GM12878 (cell line): ENCODE results near the gene SURF6. TPM values are rescaled to one million over a fixed set of nuclear protein-coding genes. Genes with fewer than 3 reads are reported as not detected.

Experiments used
- ATAC-seq: fragments of 200-7000 bp; cut with Tn5 transposase; 3 replicates; pipeline ENCODE4 v1.9.1; 2020; ENCODE audit warnings: mild to moderate bottlenecking, moderate library complexity
- BruUV-seq: library from RNA; stranded (reverse); fragments of 400-500 nt; replicated peaks from 2 replicates; lab custom pipeline; 2021; lab: Mats Ljungman, UMichigan
- CTCF ChIA-PET: fragments of 300-600 bp; sonication (Branson Sonifier 250); formaldehyde crosslinking; extraction: SDS; loops from one replicate; lab custom pipeline; 2021; ENCODE audit warnings: inconsistent platforms; lab: Yijun Ruan, JAX
- POLR2A ChIA-PET: fragments of 350-600 bp; formaldehyde crosslinking; extraction: SDS; loops from one replicate; lab custom pipeline; 2021; ENCODE audit warnings: inconsistent platforms; lab: Charles Lee
- RAD21 ChIA-PET: fragments of 300-600 bp; sonication (Branson Sonifier 250); formaldehyde crosslinking; loops from one replicate; lab custom pipeline; 2023; ENCODE audit warnings: antibody characterized with exemption; ENCODE audit not compliant: unreplicated experiment; lab: Charles Lee
- SMC1A ChIA-PET: fragments of 300-600 bp; sonication (Branson Sonifier 250); formaldehyde crosslinking; loops from one replicate; lab custom pipeline; 2023; ENCODE audit not compliant: unreplicated experiment, uncharacterized antibody; lab: Charles Lee
- DNase-seq: peaks from one replicate; pipeline ENCODE4 v3.0.0-alpha.2; 2011; ENCODE audit warnings: low read depth, low spot score
- FAIRE-seq: peaks from 3 replicates; lab custom pipeline; 2011; peaks lifted over from hg19 to GRCh38; lab: Jason Lieb, UNC
- H2AFZ ChIP-seq: 2 replicates; pipeline ENCODE4 v1.6.0; 2011; ENCODE audit warnings: low read depth, low read length, control low read depth; ENCODE audit not compliant: control insufficient read depth
- H3K27ac ChIP-seq: 2 replicates; pipeline ENCODE4 v1.5.1; 2011; ENCODE audit warnings: control low read depth; ENCODE audit not compliant: control insufficient read depth, insufficient read depth
- H3K27me3 ChIP-seq, 2 experiments: replicated peaks in 1 of 2; 2 replicates each; pipeline versions ENCODE4 v1.6.0 to v1.6.1; 2011; ENCODE audit warnings: low read length in 1 of 2; ENCODE audit not compliant: control insufficient read depth in 2 of 2, insufficient read depth in 2 of 2
- H3K36me3 ChIP-seq, 2 experiments: 2 replicates each; pipeline ENCODE4 v1.5.1; 2011; ENCODE audit warnings: low read length in 1 of 2; ENCODE audit not compliant: control insufficient read depth in 2 of 2, insufficient read depth in 2 of 2
- H3K4me1 ChIP-seq: 2 replicates; pipeline ENCODE4 v1.6.1; 2011; ENCODE audit warnings: mild to moderate bottlenecking, low read length, moderate library complexity, mixed read lengths; ENCODE audit not compliant: control insufficient read depth, insufficient read depth
- H3K4me2 ChIP-seq: 2 replicates; pipeline ENCODE4 v1.6.0; 2011; ENCODE audit warnings: control low read depth; ENCODE audit not compliant: control insufficient read depth, insufficient read depth
- H3K4me3 ChIP-seq: fragments of 200-600 bp; sonication (generic); 2 replicates; pipeline ENCODE4 v1.5.1; 2016
- H3K79me2 ChIP-seq: 2 replicates; pipeline ENCODE4 v1.6.0; 2011; ENCODE audit warnings: low read length; ENCODE audit not compliant: control insufficient read depth, insufficient read depth
- H3K9ac ChIP-seq: 2 replicates; pipeline ENCODE4 v1.8.0; 2011; ENCODE audit warnings: low read length, control low read depth, mixed read lengths; ENCODE audit not compliant: control insufficient read depth, insufficient read depth
- H3K9me3 ChIP-seq: replicated peaks from 3 replicates; pipeline ENCODE4 v1.5.1; 2011; ENCODE audit warnings: mild to moderate bottlenecking, low read length; ENCODE audit not compliant: control insufficient read depth, insufficient read depth
- H4K20me1 ChIP-seq: 2 replicates; pipeline ENCODE4 v1.6.0; 2011; ENCODE audit not compliant: control insufficient read depth, insufficient read depth
- FOS ChIP-seq: IDR thresholded peaks from 3 replicates; pipeline ENCODE4 v1.6.1; 2011; ENCODE audit warnings: borderline replicate concordance; ENCODE audit not compliant: insufficient read length; ENCODE audit errors: extremely low read depth
- NFIC ChIP-seq: IDR thresholded peaks from 2 replicates; pipeline ENCODE4 v1.6.1; 2012; ENCODE audit warnings: low read depth, mild to moderate bottlenecking, inconsistent platforms, low read length, moderate library complexity
- POLR2A ChIP-seq: IDR thresholded peaks from 2 replicates; pipeline ENCODE4 v1.6.1; 2011; ENCODE audit warnings: low read depth, mild to moderate bottlenecking, low read length
- TCF3 ChIP-seq: IDR thresholded peaks from 2 replicates; pipeline ENCODE4 v1.6.1; 2012; ENCODE audit warnings: low read depth, mild to moderate bottlenecking, low read length, borderline replicate concordance; ENCODE audit not compliant: insufficient read depth
- WGBS: methylation state at CpG from one replicate; pipeline ENCODE4 v1.1.6; 2016; ENCODE audit warnings: low lambda C conversion rate; ENCODE audit not compliant: insufficient replicate concordance, insufficient coverage; ENCODE audit errors: missing lambda C conversion rate; 5-methylcytosine and 5-hydroxymethylcytosine counted together
- in situ Hi-C: fragments of 300-500 bp; cut with MboI; formaldehyde crosslinking; loops from 9 replicates; pipeline ENCODE4 v1.14.3; 2018; ENCODE audit warnings: mixed read lengths
- intact Hi-C: fragments of 100-400 bp; cut with micrococcal nuclease; formaldehyde crosslinking; loops from one replicate; pipeline ENCODE4 v1.14.2; 2022; ENCODE audit not compliant: unreplicated experiment
- polyA plus RNA-seq, 11 experiments: library from polyadenylated mRNA; depleted of rRNA in 4 of 11; unstranded in 6 of 11; stranded (reverse) in 5 of 11; fragments of >200 nt; fragmentation: Nextera tagmentation in 4 of 11; fragmentation: Illumina TruSeq in 1 of 11; extraction: Ambion mirVana in 4 of 11; extraction: Trizol in 1 of 11; gene quantifications; 1 replicate in 1 of 11; 2 replicates in 10 of 11; pipeline versions ENCODE4 v1.2.1 to v1.2.3, GENCODE V29; 2011 to 2016; ENCODE audit warnings: inconsistent platforms in 2 of 11, missing spikeins in 2 of 11, low read depth in 1 of 11
- total RNA-seq, 4 experiments: library from RNA; depleted of rRNA in 3 of 4; stranded (reverse); fragments of >200 nt in 3 of 4; fragmentation: Illumina TruSeq in 1 of 4; extraction: Trizol in 1 of 4; gene quantifications; 2 replicates each; pipeline versions ENCODE4 v1.2.1 to v1.2.3, GENCODE V29; 2013 to 2021
- TF ChIP-seq, protein P1 (sequence below): IDR thresholded peaks from 2 replicates; pipeline ENCODE4 v1.6.1; 2012; ENCODE audit warnings: low read depth, low read length, improper control_type of control experiment

The SURF6 gene
- total and polyA plus RNA-seq, 10 of the 15 experiments (the other 5 are each of a cell fraction or from before 2014, with no cell fraction given) = 2.2 to 27.2 (median 15.1) TPM

DNA sequence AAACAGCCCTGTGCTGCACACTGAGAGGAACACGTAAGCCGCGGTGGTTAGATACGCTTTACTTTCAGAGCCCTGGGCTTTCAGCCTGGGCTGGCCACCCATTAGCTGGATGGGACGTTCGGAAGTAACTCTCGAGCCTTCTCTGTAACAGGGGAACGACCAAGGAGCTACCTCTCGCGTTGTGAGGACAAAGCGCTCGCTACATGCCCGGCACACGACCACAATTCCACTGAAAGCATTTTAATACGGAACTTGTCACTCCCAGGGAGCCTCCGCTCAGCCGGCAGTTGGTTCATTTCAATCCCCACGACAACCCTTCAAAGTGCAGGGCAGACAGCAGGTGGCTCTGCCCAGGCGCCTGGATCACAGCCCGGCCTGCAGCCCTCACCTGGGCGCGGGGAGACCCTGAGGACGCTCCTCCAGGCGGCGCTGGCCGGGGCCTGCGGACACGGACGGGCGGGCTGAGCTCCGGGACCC, 19.9 kb upstream of the SURF6 start:
- 2% methylated on average over 28 of the region's 31 CpGs for WGBS
- ChIA-PET SMC1A (interaction anchor here (0.6 kb wide), 3 partner anchors 26 to 779 kb away, joined by 3 to 5 read pairs (median 4); no protein-coding TSS in a partner anchor), CTCF (interaction anchor here (0.8 to 3.1 kb wide), 6 partner anchors 9 to 123 kb away, joined by 3 to 16 read pairs (median 3); partner anchors contain the start of gene SLC2A6), POLR2A (interaction anchor here (0.9 to 2.2 kb wide), 7 partner anchors 8 to 26 kb away, joined by 3 to 10 read pairs (median 3); partner anchors contain the start of genes MED22, RPL7A and STKLD1)
- Histone ChIP-seq H2AFZ (no peak overlapping the region), H3K9ac (peak overlapping the region; percentile 83), H3K4me2 (peak overlapping the region; percentile 45), H3K36me3 (peaks cover 17 to 27% of the 10 kb centered on the region in 2 experiments), H3K27me3 (no peaks in the 10 kb centered on the region), H3K9me3 (no peaks in the 10 kb centered on the region), H3K4me3 (peak overlapping the region; percentile 91), H3K4me1 (no peaks in the 10 kb centered on the region; the same call in none of the 2 replicates), H3K79me2 (peaks cover 21% of the 10 kb centered on the region), H4K20me1 (no peaks in the 10 kb centered on the region; the same call in 1 of the 2 replicates), H3K27ac (peak overlapping the region; percentile 33)
- TSS peak; percentile 62 for BruUV-seq
- intact Hi-C loops (no loop called here), in situ Hi-C loops (no loop called here)
- FAIRE-seq (no peak), DNase-seq (no peak)
- TF ChIP-seq, protein P1, sequence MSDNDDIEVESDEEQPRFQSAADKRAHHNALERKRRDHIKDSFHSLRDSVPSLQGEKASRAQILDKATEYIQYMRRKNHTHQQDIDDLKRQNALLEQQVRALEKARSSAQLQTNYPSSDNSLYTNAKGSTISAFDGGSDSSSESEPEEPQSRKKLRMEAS = no peak
- 0 out of 2 replicates have a peak, but pooled peaks have one; percentile 2 for TF ChIP-seq TCF3
- TF ChIP-seq NFIC = no peak
- TF ChIP-seq, all 136 proteins: peak for 1
- RAD21 ChIA-PET = interaction anchor here (0.6 to 1.4 kb wide), 3 partner anchors 61 to 189 kb away, joined by 3 read pairs; no protein-coding TSS in a partner anchor
- peak; percentile 41 for ATAC-seq

DNA sequence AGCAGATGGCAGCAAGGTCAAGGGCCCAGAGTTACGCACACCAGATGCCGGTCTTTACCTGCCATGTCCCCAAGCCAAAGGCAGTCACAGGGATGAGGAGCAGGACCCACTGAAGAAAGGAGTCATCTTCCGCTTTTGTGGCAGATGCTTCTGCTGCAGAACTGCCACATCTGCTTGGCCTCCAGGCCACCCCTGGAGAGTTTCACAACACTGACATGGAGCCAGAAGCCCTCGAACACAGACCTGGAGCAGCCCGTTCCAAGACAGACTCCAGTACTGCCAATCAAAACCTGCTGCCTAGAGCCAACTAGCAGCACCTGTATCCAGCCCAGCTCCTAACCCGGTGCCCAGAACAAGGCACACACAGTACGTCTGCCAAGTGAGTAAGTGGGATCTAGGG, 18.8 kb upstream of the SURF6 start:
- in situ Hi-C loops = no loop called here
- H2AFZ ChIP-seq = no peak overlapping the region
- no peak overlapping the region for H3K9ac ChIP-seq
- H3K4me1 ChIP-seq = peaks cover 4% of the 10 kb centered on the region
- DNase-seq (no peak), ATAC-seq (no peak), FAIRE-seq (no peak)
- no peaks in the 10 kb centered on the region; the same call in 1 of the 2 replicates for H4K20me1 ChIP-seq
- SMC1A ChIA-PET = no interaction called here
- no peaks in the 10 kb centered on the region for H3K27me3 ChIP-seq
- H3K4me3 ChIP-seq = peak overlapping the region; percentile 91; the same call in 1 of the 2 replicates
- CTCF ChIA-PET = interaction anchor here (3.1 kb wide), 1 partner anchor 17 kb away, joined by 16 read pairs; no protein-coding TSS in a partner anchor
- RAD21 ChIA-PET = no interaction called here
- H3K27ac ChIP-seq = no peak overlapping the region
- H3K36me3 ChIP-seq = peaks cover 19 to 34% of the 10 kb centered on the region in 2 experiments
- intact Hi-C loops = no loop called here
- TF ChIP-seq FOS = no peak
- no peak for TF ChIP-seq NFIC
- TF ChIP-seq POLR2A = peak; percentile 40
- no peak overlapping the region for H3K4me2 ChIP-seq
- WGBS = 92% methylated on average over 7 of the region's 7 CpGs
- peaks cover 30% of the 10 kb centered on the region for H3K79me2 ChIP-seq
- POLR2A ChIA-PET = interaction anchor here (1.1 kb wide), 1 partner anchor 20 kb away, joined by 3 read pairs; no protein-coding TSS in a partner anchor
- no TSS peak for BruUV-seq
- H3K9me3 ChIP-seq = no peaks in the 10 kb centered on the region
